Body of pancreas (tissue), 4 donors: ENCODE data around the gene MASP1.

Experiments
- POLR2A ChIP-seq, 3 donors: fragments of 450-650 bp; IDR thresholded peaks; one replicate each; pipeline ENCODE4 v1.6.1; 2016; ENCODE audit warnings: antibody characterized with exemption in 3 of 3, mild to moderate bottlenecking in 2 of 3
- TF ChIP-seq, protein P1 (sequence below), 7 experiments: fragments of 450-650 bp in 4 of 7; fragments of 200-600 bp in 3 of 7; sonication (generic) in 3 of 7; IDR thresholded peaks; one replicate each; pipeline ENCODE4 v1.5.1; 2016 to 2019; ENCODE audit warnings: antibody characterized with exemption in 7 of 7

DNA sequence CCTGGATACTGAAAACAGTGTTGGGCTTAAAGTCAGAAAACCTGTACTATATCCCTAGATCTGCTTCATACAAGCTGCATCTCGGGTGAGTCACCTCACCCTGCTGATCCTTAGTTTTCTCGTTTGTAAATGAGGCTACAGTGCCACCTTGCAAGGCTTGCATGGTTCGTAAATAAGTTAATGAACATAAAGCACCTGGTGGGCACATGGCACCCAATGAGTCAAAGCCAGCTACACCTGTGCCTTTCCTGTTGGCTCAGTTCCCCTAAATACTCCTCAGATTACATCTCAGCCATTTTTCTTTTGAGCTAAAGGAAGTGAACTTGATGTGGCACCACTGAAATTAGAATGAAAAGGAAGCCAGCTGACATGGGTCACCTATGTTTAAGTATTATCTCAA lies 67.7 kb downstream of the MASP1 start:
- TF ChIP-seq, protein P1, sequence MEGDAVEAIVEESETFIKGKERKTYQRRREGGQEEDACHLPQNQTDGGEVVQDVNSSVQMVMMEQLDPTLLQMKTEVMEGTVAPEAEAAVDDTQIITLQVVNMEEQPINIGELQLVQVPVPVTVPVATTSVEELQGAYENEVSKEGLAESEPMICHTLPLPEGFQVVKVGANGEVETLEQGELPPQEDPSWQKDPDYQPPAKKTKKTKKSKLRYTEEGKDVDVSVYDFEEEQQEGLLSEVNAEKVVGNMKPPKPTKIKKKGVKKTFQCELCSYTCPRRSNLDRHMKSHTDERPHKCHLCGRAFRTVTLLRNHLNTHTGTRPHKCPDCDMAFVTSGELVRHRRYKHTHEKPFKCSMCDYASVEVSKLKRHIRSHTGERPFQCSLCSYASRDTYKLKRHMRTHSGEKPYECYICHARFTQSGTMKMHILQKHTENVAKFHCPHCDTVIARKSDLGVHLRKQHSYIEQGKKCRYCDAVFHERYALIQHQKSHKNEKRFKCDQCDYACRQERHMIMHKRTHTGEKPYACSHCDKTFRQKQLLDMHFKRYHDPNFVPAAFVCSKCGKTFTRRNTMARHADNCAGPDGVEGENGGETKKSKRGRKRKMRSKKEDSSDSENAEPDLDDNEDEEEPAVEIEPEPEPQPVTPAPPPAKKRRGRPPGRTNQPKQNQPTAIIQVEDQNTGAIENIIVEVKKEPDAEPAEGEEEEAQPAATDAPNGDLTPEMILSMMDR (IDR thresholded peaks at IDR 0.05) = no peak
- TF ChIP-seq POLR2A (IDR thresholded peaks at IDR 0.05) = no peak
